Measurements from ENCODE around the gene HOXA13. TPM values are rescaled to one million over a fixed set of nuclear protein-coding genes. Genes with fewer than 3 reads are reported as not detected.

The HOXA13 gene
- total RNA-seq, 1 experiment from 2014 or later = 0.68 TPM

DNA sequence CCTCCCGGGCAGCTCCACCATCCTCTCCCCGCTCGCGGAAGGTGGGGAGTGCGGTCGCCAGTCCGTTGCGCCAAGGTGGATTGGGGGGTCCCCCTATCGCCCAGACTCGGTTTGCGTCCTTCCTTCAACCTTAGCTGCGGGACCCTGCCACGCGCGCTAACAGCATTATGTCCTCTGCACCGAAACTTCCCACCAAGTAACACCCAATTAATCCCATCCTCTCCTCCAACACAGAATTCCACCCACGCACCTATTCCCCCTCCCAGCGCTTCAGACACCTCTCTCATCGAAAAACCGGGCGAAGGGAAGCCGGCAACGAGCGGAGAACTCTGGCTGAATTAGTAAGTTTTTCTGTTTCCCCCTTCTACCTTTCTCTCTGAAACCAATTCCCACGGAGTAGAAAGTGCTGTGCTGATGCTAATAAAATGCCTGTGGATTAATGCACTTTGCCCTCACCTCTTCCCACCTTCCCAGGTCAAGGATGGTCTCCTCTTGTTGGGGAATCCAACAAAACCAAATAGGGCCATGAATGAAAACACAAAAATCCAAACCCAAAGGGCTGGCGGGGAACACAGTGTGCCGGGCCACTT is 48.5 kb downstream of the HOXA13 start:
- Mint-ChIP-seq H3K9me3 (ENCODE audit: unreplicated experiment) (no peaks in the 10 kb centered on the region), H3K27ac (ENCODE audit: unreplicated experiment) (peak overlapping the region; percentile 82), H3K36me3 (ENCODE audit: insufficient read depth, unreplicated experiment) (peaks cover 25% of the 10 kb centered on the region), H3K4me1 (ENCODE audit: low read depth, unreplicated experiment) (no peaks in the 10 kb centered on the region), H3K4me3 (ENCODE audit: unreplicated experiment) (peak overlapping the region; percentile 94), H3K27me3 (ENCODE audit: insufficient read depth, unreplicated experiment) (no peaks in the 10 kb centered on the region)
- peak overlapping the region; percentile 68 for H3K4me3 ChIP-seq (ENCODE audit: low read depth, low read length)
- H3K36me3 ChIP-seq (ENCODE audit: control insufficient read depth, insufficient read depth, low read length) = no peaks in the 10 kb centered on the region; the same call in 1 of the 2 replicates
- H3K9me3 ChIP-seq = no peaks in the 10 kb centered on the region
- peak in 1 of 2 experiments; percentile 38 for DNase-seq
- H3K4me1 ChIP-seq = peaks cover 27% of the 10 kb centered on the region
- intact Hi-C loops (cut with micrococcal nuclease; ENCODE audit: unreplicated experiment) = loop anchor here (1.0 kb wide), 1 partner anchor 10 kb away; no protein-coding TSS in a partner anchor
- H3K27me3 ChIP-seq (replicated peaks; ENCODE audit: control insufficient read depth, insufficient read depth, low read length) = no peaks in the 10 kb centered on the region
- TF ChIP-seq, protein P1, sequence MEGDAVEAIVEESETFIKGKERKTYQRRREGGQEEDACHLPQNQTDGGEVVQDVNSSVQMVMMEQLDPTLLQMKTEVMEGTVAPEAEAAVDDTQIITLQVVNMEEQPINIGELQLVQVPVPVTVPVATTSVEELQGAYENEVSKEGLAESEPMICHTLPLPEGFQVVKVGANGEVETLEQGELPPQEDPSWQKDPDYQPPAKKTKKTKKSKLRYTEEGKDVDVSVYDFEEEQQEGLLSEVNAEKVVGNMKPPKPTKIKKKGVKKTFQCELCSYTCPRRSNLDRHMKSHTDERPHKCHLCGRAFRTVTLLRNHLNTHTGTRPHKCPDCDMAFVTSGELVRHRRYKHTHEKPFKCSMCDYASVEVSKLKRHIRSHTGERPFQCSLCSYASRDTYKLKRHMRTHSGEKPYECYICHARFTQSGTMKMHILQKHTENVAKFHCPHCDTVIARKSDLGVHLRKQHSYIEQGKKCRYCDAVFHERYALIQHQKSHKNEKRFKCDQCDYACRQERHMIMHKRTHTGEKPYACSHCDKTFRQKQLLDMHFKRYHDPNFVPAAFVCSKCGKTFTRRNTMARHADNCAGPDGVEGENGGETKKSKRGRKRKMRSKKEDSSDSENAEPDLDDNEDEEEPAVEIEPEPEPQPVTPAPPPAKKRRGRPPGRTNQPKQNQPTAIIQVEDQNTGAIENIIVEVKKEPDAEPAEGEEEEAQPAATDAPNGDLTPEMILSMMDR (IDR thresholded peaks at IDR 0.05; ENCODE audit: insufficient read depth in 1 of 2, low read depth in 1 of 2, low read length in 1 of 2, severe bottlenecking in 1 of 2, unreplicated experiment in 1 of 2) = no peak
- CTCF ChIA-PET = interaction anchor here (0.5 to 4.0 kb wide), 13 partner anchors 9 to 471 kb away, joined by 3 to 40 read pairs (median 3); partner anchors contain the start of genes HOXA4 and HOXA9
- POLR2A ChIA-PET = interaction anchor here (1.0 kb wide), 2 partner anchors 9 to 36 kb away, joined by 4 to 5 read pairs; no protein-coding TSS in a partner anchor
- no TSS peak for BruUV-seq (replicated peaks)

DNA sequence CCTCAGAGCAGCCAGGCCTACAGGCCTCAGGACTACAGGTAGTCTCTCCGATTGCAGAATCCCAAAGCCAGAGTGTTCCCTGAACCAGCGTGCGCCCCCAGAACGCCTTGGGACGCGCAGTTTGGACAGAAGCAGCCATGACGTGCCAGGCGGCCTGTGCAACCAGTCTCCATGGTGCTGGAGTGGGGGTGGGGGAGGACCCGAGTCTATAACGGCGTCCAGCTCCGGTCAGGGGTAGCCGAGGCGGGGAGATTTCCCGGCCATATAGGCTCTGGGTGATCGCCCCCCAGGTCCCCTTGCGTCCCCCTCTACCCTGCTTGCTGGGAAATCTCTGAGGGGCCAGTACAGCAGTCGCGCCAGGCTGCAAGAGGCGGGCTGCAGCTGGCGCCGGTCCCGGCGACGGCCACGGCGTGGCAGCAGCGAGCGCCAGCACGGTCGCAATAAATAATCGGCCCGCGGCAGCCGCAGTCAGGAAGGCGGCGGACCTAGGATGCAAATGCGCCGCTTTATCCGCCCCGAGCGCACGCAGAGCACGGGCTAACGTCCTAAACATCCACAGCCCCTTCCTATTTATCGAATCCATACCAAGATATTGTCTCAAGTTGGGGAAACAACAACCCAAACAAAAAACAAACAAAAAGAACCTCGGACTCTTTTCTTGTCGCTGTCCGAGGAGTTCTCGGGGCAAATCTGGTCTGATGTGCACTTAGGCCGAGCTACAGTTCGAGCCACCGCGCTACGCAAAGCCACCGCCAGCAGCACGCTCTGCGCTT is 49.1 kb downstream of the HOXA13 start:
- CTCF ChIA-PET = interaction anchor here (0.5 to 4.0 kb wide), 13 partner anchors 11 to 470 kb away, joined by 3 to 40 read pairs (median 3); partner anchors contain the start of genes HOXA4 and HOXA9
- H3K4me1 ChIP-seq = peaks cover 27% of the 10 kb centered on the region

More for the DNA sequence above, 49.1 kb downstream of the HOXA13 start:
- no peaks in the 10 kb centered on the region; the same call in 1 of the 2 replicates for H3K36me3 ChIP-seq (ENCODE audit: control insufficient read depth, insufficient read depth, low read length)
- intact Hi-C loops (cut with micrococcal nuclease; ENCODE audit: unreplicated experiment) = loop anchor here (1.0 kb wide), 1 partner anchor 11 kb away; no protein-coding TSS in a partner anchor
- TF ChIP-seq, protein P1 (IDR thresholded peaks at IDR 0.05; ENCODE audit: insufficient read depth in 1 of 2, low read depth in 1 of 2, low read length in 1 of 2, severe bottlenecking in 1 of 2, unreplicated experiment in 1 of 2) = peak; percentile 76 to 92
- Mint-ChIP-seq H3K4me3 (ENCODE audit: unreplicated experiment) (peak overlapping the region; percentile 94), H3K27me3 (ENCODE audit: insufficient read depth, unreplicated experiment) (no peaks in the 10 kb centered on the region), H3K27ac (ENCODE audit: unreplicated experiment) (peak overlapping the region; percentile 82), H3K9me3 (ENCODE audit: unreplicated experiment) (no peaks in the 10 kb centered on the region), H3K36me3 (ENCODE audit: insufficient read depth, unreplicated experiment) (peaks cover 19% of the 10 kb centered on the region), H3K4me1 (ENCODE audit: low read depth, unreplicated experiment) (no peaks in the 10 kb centered on the region)
- no peaks in the 10 kb centered on the region for H3K27me3 ChIP-seq (replicated peaks; ENCODE audit: control insufficient read depth, insufficient read depth, low read length)
- DNase-seq = peak; percentile 62 to 85
- POLR2A ChIA-PET = interaction anchor here (1.0 kb wide), 2 partner anchors 10 to 35 kb away, joined by 4 to 5 read pairs; no protein-coding TSS in a partner anchor
- H3K4me3 ChIP-seq (ENCODE audit: low read depth, low read length) = peak overlapping the region; percentile 68
- H3K9me3 ChIP-seq = no peaks in the 10 kb centered on the region
- no TSS peak for BruUV-seq (replicated peaks)

All from Caco-2 (cell line).